Measurements from ENCODE around the gene MBP.

The MBP gene

GRCh38 chr18:77047803-77048419 lies 84.7 kb downstream of the MBP start:
- no peak for DNase-seq (ENCODE audit: low spot score)

- DNase-seq (ENCODE audit: low spot score), result no peak
Measured at GRCh38 chr18:77046994-77047393, 85.6 kb downstream of the MBP start.

- no peak for DNase-seq (ENCODE audit: low spot score)
Measured at GRCh38 chr18:77046409-77046808, 86.2 kb downstream of the MBP start.

GRCh38 chr18:77045677-77046076 lies 86.9 kb downstream of the MBP start:
- no peak for DNase-seq (ENCODE audit: low spot score)

- no peak for DNase-seq (ENCODE audit: low spot score)
Measured at GRCh38 chr18:77044866-77045664, 87.5 kb downstream of the MBP start.

GRCh38 chr18:77043541-77044280 lies 88.9 kb downstream of the MBP start:
- no peak for DNase-seq (ENCODE audit: low spot score)

GRCh38 chr18:77042583-77042982 lies 90.0 kb downstream of the MBP start:
- no peak for DNase-seq (ENCODE audit: low spot score)

- peak; percentile 72 for DNase-seq (ENCODE audit: low spot score)
Measured at GRCh38 chr18:77039196-77040130, 93.1 kb downstream of the MBP start.

- no peak for DNase-seq (ENCODE audit: low spot score)
Measured at GRCh38 chr18:77038182-77038858, 94.3 kb downstream of the MBP start.

GRCh38 chr18:77037567-77037966 lies 95.0 kb downstream of the MBP start:
- no peak for DNase-seq (ENCODE audit: low spot score)

GRCh38 chr18:77035380-77036187 lies 97.0 kb downstream of the MBP start:
- peak; percentile 70 for DNase-seq (ENCODE audit: low spot score)

- DNase-seq (ENCODE audit: low spot score), result no peak
Measured at GRCh38 chr18:77033575-77033974, 99.0 kb downstream of the MBP start.

GRCh38 chr18:77032181-77032701 lies 100.3 kb downstream of the MBP start:
- no peak for DNase-seq (ENCODE audit: low spot score)

GRCh38 chr18:77031662-77032061 lies 100.9 kb downstream of the MBP start:
- no peak for DNase-seq (ENCODE audit: low spot score)

GRCh38 chr18:77030201-77030600 lies 102.4 kb downstream of the MBP start:
- DNase-seq (ENCODE audit: low spot score), result no peak

GRCh38 chr18:77025831-77026363 lies 106.7 kb downstream of the MBP start:
- no peak for DNase-seq (ENCODE audit: low spot score)

GRCh38 chr18:77025123-77025522 lies 107.5 kb downstream of the MBP start:
- no peak for DNase-seq (ENCODE audit: low spot score)

GRCh38 chr18:77024476-77024875 lies 108.1 kb downstream of the MBP start:
- DNase-seq (ENCODE audit: low spot score), result no peak

GRCh38 chr18:77023102-77023782 lies 109.3 kb downstream of the MBP start:
- no peak for DNase-seq (ENCODE audit: low spot score)

Measured in RKO (cell line).